Effector CD8-positive, alpha-beta T cell (primary cell): ENCODE measurements around the gene NLK.
"Not testable (repeated sequence)": the region's sequence is repeated elsewhere in the genome, so short reads cannot be mapped to it uniquely, and the experiment has no call there.

ENCODE experiments used
- DNase-seq: peaks from one replicate; lab custom pipeline; 2025; lab: John Stamatoyannopoulos, UW

The NLK gene

DNA sequence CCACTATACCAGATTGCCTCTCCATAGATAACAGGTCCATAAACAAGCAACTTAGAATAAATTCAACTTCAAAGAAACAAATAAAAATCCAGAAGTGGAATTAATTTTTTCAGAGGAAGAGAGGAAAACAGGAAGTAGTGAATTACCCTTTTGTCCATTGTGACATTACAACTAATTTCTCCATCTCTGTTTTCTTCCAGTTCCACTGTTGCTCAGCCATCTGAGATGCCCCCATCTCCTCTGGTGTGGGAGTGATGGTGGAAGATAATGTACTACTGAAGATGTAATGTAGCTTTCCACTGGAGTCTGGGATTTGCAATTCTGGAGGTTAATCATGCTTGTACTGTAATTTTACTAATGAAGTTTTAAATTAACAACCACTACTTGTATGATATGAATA, 151.9 kb downstream of the NLK start:
- no peak for DNase-seq

DNA sequence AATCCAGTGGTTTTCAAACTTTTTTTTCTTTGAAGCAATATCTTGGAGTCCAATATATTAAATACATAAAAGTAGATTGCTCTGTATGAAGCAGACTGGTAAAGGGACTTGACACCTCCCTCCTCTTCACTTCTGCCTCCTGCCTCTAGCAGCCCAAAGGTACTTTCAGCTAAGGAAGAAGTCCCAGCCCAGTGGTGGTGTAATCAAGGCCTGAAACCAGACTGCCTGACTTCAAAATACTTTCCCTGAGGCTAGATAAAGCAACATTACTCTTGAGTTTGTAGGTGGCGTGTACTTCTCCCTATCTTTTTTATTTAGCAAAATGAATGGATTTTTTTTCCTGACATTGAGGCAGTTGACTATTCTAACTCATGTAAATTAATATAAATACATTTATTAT, 154.2 kb downstream of the NLK start:
- no peak for DNase-seq

DNA sequence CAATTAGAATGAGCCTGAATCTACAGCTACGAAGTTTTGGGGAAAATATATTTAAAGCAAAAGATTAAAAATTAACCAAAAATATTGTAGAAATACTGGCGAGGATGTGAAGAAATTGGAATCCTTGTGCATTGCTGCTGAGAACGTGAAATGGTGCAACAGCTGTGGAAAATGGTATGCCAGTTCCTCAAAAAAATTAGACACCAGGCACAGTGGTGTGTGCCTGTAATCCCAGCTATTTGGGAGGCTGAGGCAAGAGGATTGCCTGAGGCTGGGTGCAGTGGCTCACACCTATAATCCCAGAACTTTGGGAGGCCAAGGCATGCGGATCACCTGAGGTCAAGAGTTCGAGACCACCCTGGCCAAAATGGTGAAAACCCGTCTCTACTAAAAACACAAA, 156.6 kb downstream of the NLK start:
- DNase-seq, result no peak

- DNase-seq, result no peak
Measured at GRCh38 chr17:28199728-28200127, 157.3 kb downstream of the NLK start.

- DNase-seq, result no peak
Measured at GRCh38 chr17:28201315-28201714, 158.8 kb downstream of the NLK start.

- no peak for DNase-seq
Measured at GRCh38 chr17:28204244-28204643, 161.8 kb downstream of the NLK start.

- no peak for DNase-seq
Measured at GRCh38 chr17:28204751-28205150, 162.3 kb downstream of the NLK start.

DNA sequence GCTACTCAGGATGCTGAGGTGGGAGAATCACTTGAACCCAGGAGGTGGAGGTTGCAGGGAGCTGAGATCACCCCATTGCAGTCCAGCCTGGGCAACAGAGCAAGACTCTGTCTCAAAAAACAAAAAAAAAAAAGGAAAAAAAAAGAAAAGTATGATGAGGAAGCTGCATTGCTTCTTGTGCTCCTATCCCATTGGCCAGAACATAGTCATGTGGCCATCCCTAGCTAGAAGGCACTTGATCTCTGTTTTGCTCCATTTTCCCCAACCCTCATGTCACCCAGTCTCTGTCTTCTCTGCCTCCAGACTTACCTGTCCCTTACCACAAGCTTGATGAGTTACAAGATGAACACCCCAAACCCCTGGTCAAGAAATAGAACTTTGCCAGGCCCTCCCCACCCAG, 163.8 kb downstream of the NLK start:
- no peak for DNase-seq

- no peak for DNase-seq
Measured at GRCh38 chr17:28211811-28212210, 169.3 kb downstream of the NLK start.

GRCh38 chr17:28213578-28213977, 171.1 kb downstream of the NLK start:
- DNase-seq, result not testable (repeated sequence)

GRCh38 chr17:28216052-28216451, 173.6 kb downstream of the NLK start:
- DNase-seq, result no peak

DNA sequence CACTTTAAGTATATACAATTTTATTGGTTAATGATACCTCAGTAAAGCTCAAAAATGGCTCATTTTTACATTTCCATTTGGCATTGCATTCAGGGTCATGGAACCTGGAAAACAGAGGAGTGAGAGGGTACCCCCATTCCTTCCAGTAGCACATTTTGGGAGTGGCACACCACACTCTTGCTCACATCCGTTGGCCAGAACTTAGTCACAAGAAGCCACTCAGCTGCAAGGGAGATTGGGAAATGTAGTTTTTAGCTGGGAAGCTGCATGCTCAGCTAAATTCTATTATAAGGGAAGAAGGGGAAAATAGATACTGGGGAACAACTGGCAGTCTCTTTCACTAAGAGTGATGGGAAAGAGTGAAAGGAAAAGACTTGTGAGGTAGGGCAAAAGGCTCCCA, 174.1 kb downstream of the NLK start:
- DNase-seq, result no peak

DNA sequence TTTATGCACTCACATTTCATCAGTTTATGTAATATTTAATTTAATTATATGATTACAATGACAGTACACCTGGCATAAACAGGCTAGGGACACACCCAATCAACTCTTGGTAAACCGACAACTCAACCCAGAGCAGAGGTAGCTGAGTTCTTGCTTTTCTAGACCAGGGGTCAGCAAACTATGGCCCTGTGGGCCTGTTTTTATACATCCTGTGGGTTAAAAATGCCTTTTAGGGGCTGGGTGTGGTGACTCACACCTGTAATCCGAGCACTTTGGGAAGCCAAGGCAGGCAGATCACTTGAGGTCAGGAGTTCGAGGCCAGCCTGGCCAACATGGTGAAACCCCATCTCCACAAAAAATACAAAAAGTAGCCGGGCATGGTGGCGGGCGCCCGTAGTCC, 177.3 kb downstream of the NLK start:
- DNase-seq, result no peak

GRCh38 chr17:28221751-28222414, 179.4 kb downstream of the NLK start:
- DNase-seq, result no peak

DNA sequence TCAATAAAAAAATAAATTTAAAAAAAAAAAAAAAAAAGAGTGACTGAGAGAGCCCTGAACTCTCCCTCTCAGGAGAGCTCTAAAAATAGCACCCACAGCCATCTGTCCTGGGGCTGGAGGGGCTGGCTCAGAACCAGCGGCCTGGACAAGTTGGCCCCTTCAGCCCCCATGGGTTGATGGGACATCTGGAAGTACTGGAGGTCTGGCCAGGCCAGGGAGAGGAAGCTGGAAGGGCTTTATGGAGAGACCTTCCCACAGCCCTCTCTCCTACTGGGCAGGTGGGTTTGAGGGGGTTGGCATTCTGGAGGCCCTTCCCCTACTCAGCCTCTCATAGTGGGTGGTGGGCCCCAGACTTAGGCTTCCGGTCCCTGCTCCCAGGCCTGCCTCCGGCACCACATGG, 182.8 kb downstream of the NLK start:
- no peak for DNase-seq

DNA sequence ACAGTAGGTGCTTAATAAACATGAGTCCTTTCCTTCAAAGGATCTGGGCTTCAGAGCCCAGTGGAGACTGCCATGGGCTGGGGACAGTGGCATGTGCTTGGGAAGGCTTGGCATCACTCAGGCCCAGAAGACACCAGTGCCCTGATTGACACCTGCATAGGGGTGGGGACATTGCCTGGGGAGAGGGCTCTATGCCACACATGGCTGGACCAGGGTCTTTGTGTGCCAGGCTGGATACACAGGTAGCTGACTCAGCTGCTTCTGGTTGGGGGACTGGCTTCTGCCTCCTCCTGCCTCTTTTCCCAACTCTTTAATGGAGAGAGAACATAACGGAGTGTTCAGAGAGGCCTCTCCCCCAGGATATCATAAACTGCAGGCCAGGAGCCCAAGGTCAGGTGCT, 183.4 kb downstream of the NLK start:
- DNase-seq, result no peak

DNA sequence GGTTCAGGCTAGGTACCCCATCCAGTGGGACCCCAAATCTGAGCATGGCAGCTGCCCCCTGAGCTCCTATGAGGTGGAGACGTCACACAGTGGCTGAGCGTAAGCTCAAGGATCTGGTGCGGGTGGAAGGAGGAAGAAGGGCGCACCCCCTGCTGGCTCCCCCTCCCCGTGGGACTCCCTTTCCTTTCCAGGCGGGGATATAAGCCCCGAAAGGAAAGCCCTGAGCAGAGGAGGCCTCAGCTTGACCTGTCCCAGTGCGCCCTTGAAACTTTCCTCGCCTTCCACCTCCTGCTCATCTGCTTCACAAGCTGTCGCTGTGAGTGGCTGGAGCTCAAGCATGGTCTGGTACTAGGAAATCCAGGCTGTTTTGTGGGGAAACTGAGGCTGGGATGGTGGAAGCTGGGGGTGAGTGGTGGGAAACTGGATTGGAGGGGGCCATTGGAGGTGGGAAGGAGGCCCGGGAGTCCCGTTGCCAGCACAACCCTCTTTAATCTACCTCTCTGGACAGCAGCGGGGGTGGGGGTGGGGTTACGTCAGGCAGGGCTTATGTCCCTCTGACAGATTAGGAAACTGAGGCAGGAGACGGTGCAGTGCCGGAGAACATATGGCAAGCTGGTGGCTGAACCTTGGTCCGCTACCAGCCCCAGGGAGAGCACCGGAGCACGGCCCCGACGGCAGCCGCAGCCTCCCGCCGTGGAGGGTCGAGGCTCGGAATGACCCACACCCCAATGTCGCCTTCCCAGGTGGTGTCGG, 184.3 kb downstream of the NLK start:
- DNase-seq, result no peak

DNA sequence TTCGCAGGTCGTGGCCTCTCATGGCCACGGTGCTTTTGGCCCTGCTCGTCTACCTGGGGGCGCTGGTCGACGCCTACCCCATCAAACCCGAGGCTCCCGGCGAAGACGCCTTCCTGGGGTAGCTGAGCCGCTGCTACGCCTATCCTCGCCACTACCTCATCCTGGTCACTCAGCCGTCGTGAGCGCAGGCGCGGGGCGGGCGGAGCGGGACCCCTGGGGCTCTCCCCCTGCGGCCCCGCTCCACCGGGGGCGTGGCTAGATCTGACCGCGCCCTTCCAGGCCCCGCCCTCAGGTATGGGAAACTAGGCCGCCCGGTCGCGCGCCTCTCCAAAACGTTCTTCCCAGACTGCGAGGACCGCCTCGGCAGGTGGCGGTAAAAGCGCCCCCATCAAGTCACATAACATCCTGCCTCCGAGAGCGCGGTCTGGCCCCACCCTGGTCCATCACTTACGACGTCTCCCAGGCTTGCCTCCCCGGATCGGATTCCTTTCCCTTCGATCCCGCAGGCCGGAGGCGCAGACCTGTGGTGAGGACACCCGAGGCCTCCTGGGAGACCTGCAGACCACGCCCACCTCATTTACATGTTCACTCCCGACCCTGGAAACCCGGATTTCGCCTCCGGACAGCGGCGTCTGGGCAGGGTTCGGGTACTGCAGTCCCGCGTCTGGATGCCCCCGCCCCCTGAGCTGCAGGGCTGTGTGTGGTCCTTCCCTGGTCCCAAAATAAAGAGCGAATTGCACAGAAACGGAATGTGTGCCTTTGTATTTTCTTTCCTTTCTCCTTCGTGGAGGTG, 185.0 kb downstream of the NLK start:
- DNase-seq, result no peak

- no peak for DNase-seq
Measured at GRCh38 chr17:28228109-28228840, 185.8 kb downstream of the NLK start.

GRCh38 chr17:28228986-28229729, 186.7 kb downstream of the NLK start:
- DNase-seq, result no peak

DNA sequence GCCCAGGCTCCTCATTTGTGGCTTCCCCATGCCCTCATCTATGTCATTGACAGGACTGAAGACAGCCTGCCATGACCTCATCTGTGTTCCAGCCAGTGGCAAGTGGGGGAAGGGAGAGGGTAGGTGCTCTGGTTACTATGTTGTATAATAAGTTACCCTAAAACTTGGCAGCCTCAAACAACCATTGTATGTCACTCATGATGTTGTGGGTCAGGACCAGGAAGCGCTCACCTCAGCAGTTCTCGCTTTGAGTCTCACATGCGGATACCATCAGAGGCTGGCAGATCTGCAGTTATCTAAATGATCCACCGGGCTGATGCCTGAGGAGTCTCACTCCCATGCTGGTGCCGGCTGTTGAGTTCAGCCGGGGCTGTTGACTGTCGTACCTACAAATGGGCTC, 187.5 kb downstream of the NLK start:
- no peak for DNase-seq

GRCh38 chr17:28230607-28231006, 188.1 kb downstream of the NLK start:
- not testable (repeated sequence) for DNase-seq
